Heart left ventricle (tissue), 13 donors: ENCODE results near the gene SRGAP3.

Experiments used
- POLR2A ChIP-seq, 2 donors: fragments of 450-650 bp; IDR thresholded peaks; one replicate each; pipeline ENCODE4 v1.6.1; 2017; ENCODE audit warnings: antibody characterized with exemption in 2 of 2, mild to moderate bottlenecking in 2 of 2, moderate library complexity in 2 of 2
- TF ChIP-seq, protein P1 (sequence below), 12 donors: fragments of 200-600 bp; sonication (generic) in 4 of 12; IDR thresholded peaks; one replicate each; pipeline versions ENCODE4 v1.5.0 to v1.8.0; 2018 to 2022; ENCODE audit warnings: antibody characterized with exemption in 12 of 12, mild to moderate bottlenecking in 5 of 12
- donor health status: ischemic (EF 13 %, LVEDD 7.1; RV severe dilation, severe dysfunction).
- donor health status: DM: no; HTN: yes; CAD: no.
- donor health status: DM: no; HTN: no; CAD: no.
- donor health status: ischemic (EF 25% LVEDD 6.9; RV normal size, moderate dysfunction).
- donor health status: ischemic (EF 25% LVEDD 5.7; RV mildly dilated, moderate dysfunction).
- donor health status: ischemic (EF 35%, LVEDD 5.7; RV mildly dilated, moderate dysfunction).
- donor health status: nonischemic (EF 11% LVEDD 7.7; RV severe dilation, severe dysfunction).
- donor health status: DM: yes; HTN: yes; CAD: no.
- donor health status: PGD.
- donor health status: ischemic (EF 29% LVEDD 5.4; RV normal size, mild dysfunction).
- donor health status: nonischemic (EF 23%, LVEDD 6.1; RV moderate dilation, normal function).

DNA sequence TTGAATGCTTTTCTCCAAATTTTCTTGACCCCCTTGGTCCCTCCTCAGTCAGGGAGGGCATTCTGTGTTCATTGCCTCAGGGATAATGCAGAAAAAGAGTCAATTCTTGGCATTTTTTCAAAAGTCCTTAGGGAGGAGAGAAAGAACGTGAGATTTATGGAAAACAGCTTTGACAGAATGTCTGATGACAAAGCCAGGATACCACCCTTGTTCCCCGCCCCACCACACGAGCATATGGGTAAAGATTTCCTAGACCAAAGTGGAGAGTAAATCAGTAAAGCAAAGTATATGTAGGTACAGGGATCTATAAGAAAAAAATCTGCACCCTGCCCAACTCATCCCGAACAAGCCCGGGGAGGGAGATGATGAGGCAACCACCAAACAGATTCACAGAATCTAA lies 11.2 kb downstream of the SRGAP3 start:
- TF ChIP-seq, protein P1, sequence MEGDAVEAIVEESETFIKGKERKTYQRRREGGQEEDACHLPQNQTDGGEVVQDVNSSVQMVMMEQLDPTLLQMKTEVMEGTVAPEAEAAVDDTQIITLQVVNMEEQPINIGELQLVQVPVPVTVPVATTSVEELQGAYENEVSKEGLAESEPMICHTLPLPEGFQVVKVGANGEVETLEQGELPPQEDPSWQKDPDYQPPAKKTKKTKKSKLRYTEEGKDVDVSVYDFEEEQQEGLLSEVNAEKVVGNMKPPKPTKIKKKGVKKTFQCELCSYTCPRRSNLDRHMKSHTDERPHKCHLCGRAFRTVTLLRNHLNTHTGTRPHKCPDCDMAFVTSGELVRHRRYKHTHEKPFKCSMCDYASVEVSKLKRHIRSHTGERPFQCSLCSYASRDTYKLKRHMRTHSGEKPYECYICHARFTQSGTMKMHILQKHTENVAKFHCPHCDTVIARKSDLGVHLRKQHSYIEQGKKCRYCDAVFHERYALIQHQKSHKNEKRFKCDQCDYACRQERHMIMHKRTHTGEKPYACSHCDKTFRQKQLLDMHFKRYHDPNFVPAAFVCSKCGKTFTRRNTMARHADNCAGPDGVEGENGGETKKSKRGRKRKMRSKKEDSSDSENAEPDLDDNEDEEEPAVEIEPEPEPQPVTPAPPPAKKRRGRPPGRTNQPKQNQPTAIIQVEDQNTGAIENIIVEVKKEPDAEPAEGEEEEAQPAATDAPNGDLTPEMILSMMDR (IDR thresholded peaks at IDR 0.05), result no peak
- no peak for TF ChIP-seq POLR2A (IDR thresholded peaks at IDR 0.05)
